NCI-H1417 treated with DMSO at 0.1 percent for 48 hours (cell line): ENCODE measurements around the gene NME3.

Source experiments
- DNase-seq: peaks from one replicate; lab custom pipeline; 2025; lab: John Stamatoyannopoulos, UW

The NME3 gene

DNA sequence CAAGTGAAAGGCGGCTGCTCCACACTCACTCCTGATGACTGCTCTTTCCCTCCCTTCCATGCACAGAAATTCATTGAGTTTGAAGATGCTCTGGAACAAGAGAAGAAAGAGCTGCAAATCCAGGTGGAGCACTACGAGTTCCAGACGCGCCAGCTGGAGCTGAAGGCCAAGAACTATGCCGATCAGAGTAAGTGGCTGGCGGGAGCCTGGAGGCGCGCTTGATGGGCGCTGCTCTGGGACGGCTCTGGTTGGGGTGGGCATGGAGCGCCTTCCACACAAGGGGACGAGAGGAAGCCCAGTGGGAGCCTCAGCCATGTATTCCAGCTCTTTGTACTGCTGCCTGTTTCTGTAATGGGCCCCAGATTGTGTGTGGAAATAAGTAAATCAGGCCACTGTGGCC lies 46.9 kb downstream of the NME3 start:
- no peak for DNase-seq

DNA sequence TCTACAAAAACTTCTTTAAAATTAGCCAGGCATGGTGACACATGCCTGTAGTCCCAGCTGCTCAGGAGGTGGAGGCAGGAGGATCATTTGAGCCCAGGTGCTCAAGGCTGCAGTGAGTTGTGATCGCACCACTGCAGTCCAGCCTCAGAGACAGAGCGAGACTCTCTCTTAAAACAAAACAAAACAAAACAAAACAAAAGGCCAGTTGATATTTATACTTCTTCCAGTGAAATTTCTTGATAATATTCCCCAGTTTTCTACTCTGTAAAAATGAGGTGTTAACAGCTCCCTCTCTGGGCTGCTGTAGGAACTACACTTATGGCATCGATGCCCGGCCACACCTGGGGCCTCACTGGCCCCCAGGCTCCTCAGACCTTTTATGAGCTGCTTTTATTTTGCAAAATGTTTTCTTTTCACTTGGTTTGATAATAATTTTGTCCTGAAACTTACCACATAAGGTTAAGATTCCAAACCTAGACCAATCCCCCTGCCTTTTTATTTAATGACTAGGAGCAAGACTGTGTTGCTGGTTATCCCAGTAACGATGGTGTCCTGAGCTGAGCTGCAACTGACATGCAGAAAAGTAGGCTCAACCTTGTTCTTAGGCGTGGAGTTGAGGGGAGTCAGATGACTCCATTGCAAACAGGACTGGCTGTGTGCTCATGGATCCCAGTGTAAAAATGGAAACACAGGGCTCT lies 47.7 kb downstream of the NME3 start:
- no peak for DNase-seq

DNA sequence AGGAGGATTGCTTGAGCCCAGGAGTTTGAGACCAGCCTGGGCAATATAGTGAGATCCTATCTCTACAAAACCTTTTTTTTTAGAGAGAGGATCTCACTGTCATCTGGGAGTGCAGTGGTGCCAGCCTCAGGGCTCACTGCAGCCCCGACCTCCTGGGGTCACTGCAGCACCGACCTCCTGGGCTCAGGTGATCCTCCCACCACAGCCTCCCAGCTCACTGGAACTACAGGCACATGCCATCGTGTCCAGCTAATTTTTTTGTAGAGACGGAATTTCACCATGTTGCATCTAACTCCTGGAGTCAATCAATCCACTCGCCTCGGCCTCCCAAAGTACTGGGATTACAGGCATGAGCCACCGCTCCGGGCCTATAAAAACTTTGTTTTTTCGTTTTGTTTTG lies 50.0 kb downstream of the NME3 start:
- DNase-seq, result no peak
